HG02973 (cell line): ENCODE data around the gene C16orf96.

Source experiments
- ATAC-seq: cut with Tn5 transposase; IDR thresholded peaks from one replicate; pipeline ENCODE4 v1.9.1; 2021; ENCODE audit warnings: moderate library complexity; ENCODE audit not compliant: unreplicated experiment

C16orf96 gene

GRCh38 chr16:4615384-4616046 lies 59.4 kb downstream of the C16orf96 start:
- ATAC-seq: no peak

- peak; percentile 69 for ATAC-seq
Measured at GRCh38 chr16:4616047-4616811, 60.1 kb downstream of the C16orf96 start.

- ATAC-seq: no peak
Measured at GRCh38 chr16:4617880-4618279, 61.7 kb downstream of the C16orf96 start.

- no peak for ATAC-seq
Measured at GRCh38 chr16:4618645-4619418, 62.7 kb downstream of the C16orf96 start.

GRCh38 chr16:4623593-4623992 lies 67.5 kb downstream of the C16orf96 start:
- ATAC-seq: no peak

- peak; percentile 61 for ATAC-seq
Measured at GRCh38 chr16:4624015-4624826, 68.1 kb downstream of the C16orf96 start, which contains the start of gene MGRN1. MGRN1 (plus strand) TSS chr16:4624826; CDS start chr16:4624961, 135 bp downstream.

GRCh38 chr16:4624827-4625559 lies 68.9 kb downstream of the C16orf96 start:
- ATAC-seq: peak; percentile 52

- ATAC-seq: no peak
Measured at GRCh38 chr16:4625560-4626159, 69.5 kb downstream of the C16orf96 start.

- no peak for ATAC-seq
Measured at GRCh38 chr16:4626396-4626795, 70.3 kb downstream of the C16orf96 start.

GRCh38 chr16:4628283-4628682 lies 72.1 kb downstream of the C16orf96 start:
- no peak for ATAC-seq

GRCh38 chr16:4631444-4631843 lies 75.3 kb downstream of the C16orf96 start:
- no peak for ATAC-seq

- ATAC-seq: no peak
Measured at GRCh38 chr16:4633910-4634635, 77.9 kb downstream of the C16orf96 start.

GRCh38 chr16:4634768-4635167 lies 78.6 kb downstream of the C16orf96 start:
- no peak for ATAC-seq

- no peak for ATAC-seq
Measured at GRCh38 chr16:4636196-4636595, 80.1 kb downstream of the C16orf96 start.

GRCh38 chr16:4637501-4638166 lies 81.5 kb downstream of the C16orf96 start:
- ATAC-seq: no peak

- ATAC-seq: no peak
Measured at GRCh38 chr16:4639899-4640509, 83.9 kb downstream of the C16orf96 start.

GRCh38 chr16:4640572-4641305 lies 84.6 kb downstream of the C16orf96 start:
- no peak for ATAC-seq
